ENCODE measurements around the gene BCAR1.

DNA sequence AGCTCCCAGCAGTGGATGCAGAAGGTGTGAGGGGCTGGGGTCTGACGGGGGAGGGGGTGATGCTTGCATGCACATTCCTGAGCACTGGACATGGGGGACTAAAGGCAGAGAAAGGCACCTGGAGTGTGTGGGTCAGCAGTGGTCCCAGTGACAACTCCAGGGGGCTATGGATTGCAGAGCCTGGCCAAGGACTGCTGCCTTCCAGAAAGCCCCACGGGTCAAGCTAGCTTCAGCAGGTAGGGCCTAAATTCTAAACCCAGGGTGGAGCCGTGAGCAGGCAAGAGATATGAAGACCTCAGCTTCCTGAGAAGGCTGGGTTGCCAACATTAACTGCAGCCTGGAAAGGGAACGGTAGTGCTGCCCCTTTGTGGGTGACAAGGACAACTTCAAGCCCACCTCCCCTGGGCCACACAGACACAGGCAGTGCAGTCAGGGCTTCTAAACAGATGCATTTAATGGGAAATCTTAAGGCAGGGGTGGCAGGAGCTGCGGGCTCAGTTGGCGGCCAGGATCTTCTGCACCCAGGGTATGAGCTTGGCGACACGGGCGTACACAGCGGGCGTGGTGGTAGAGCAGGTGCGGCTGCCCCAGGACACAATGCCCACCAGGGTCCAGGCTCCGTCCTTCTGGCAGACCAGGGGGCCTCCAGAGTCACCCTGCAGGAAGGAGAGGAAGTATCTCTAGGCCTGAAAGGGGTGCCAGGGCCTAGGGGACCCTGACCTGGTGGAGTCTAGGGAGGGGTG lies 47.6 kb downstream of the BCAR1 start:
- TF ChIP-seq, protein P1, sequence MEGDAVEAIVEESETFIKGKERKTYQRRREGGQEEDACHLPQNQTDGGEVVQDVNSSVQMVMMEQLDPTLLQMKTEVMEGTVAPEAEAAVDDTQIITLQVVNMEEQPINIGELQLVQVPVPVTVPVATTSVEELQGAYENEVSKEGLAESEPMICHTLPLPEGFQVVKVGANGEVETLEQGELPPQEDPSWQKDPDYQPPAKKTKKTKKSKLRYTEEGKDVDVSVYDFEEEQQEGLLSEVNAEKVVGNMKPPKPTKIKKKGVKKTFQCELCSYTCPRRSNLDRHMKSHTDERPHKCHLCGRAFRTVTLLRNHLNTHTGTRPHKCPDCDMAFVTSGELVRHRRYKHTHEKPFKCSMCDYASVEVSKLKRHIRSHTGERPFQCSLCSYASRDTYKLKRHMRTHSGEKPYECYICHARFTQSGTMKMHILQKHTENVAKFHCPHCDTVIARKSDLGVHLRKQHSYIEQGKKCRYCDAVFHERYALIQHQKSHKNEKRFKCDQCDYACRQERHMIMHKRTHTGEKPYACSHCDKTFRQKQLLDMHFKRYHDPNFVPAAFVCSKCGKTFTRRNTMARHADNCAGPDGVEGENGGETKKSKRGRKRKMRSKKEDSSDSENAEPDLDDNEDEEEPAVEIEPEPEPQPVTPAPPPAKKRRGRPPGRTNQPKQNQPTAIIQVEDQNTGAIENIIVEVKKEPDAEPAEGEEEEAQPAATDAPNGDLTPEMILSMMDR (IDR thresholded peaks at IDR 0.05): no peak
- no peak for TF ChIP-seq POLR2A (IDR thresholded peaks at IDR 0.05)
- TF ChIP-seq POLR2AphosphoS5 (IDR thresholded peaks at IDR 0.05): no peak
- no peak for TF ChIP-seq EP300 (IDR thresholded peaks at IDR 0.05)

All from suprapubic skin (tissue), 4 donors.